H1 (cell line): ENCODE measurements around the gene ZNF691. TPM values are rescaled to one million over a fixed set of nuclear protein-coding genes. Genes with fewer than 3 reads are reported as not detected.
A peak's percentile ranks its signal among the peaks of the same experiment; 100 is the strongest.

Experiments used
- CTCF ChIA-PET: fragments of 300-600 bp; sonication (Branson Sonifier 250); formaldehyde crosslinking; loops from one replicate; lab custom pipeline; 2021; ENCODE audit not compliant: partially characterized antibody; lab: Charles Lee
- POLR2A ChIA-PET: fragments of 300-600 bp; sonication (Branson Sonifier 250); formaldehyde crosslinking; loops from one replicate; lab custom pipeline; 2021; ENCODE audit warnings: inconsistent platforms; ENCODE audit not compliant: partially characterized antibody; lab: Charles Lee
- DNase-seq, 2 experiments: peaks; one replicate each; pipeline versions ENCODE4 v3.0.0 to v3.0.0-alpha.2; 2010 to 2022; ENCODE audit warnings: low spot score in 2 of 2, low read depth in 1 of 2, mixed read lengths in 1 of 2
- FAIRE-seq: peaks from 2 replicates; lab custom pipeline; 2011; peaks lifted over from hg19 to GRCh38; lab: Jason Lieb, UNC
- H2AFZ ChIP-seq: 2 replicates; pipeline ENCODE4 v1.8.1; 2012; ENCODE audit warnings: low read length, inconsistent platforms
- H2AK5ac ChIP-seq: 2 replicates; pipeline ENCODE4 v1.6.1; 2013; ENCODE audit warnings: low read depth, low read length
- H2BK120ac ChIP-seq: replicated peaks from 2 replicates; pipeline ENCODE3; 2013; ENCODE audit warnings: low read depth, low read length, inconsistent platforms
- H2BK12ac ChIP-seq: 2 replicates; pipeline ENCODE4 v1.6.1; 2013; ENCODE audit warnings: low read depth, low read length
- H2BK15ac ChIP-seq: 2 replicates; pipeline ENCODE4 v1.6.1; 2013; ENCODE audit warnings: low read length
- H2BK20ac ChIP-seq: 2 replicates; pipeline ENCODE4 v1.6.1; 2013; ENCODE audit warnings: low read length
- H2BK5ac ChIP-seq: 2 replicates; pipeline ENCODE4 v1.6.1; 2013; ENCODE audit warnings: low read depth, low read length
- H3K14ac ChIP-seq: 2 replicates; pipeline ENCODE4 v1.6.1; 2013; ENCODE audit warnings: inconsistent platforms; ENCODE audit not compliant: insufficient read length
- H3K18ac ChIP-seq: 2 replicates; pipeline ENCODE4 v1.6.1; 2013; ENCODE audit warnings: low read length; ENCODE audit errors: extremely low read depth
- H3K23ac ChIP-seq: 2 replicates; pipeline ENCODE4 v1.6.1; 2013; ENCODE audit warnings: inconsistent platforms; ENCODE audit not compliant: insufficient read length
- H3K23me2 ChIP-seq: 2 replicates; pipeline ENCODE4 v1.6.1; 2013; ENCODE audit warnings: low read depth, low read length
- H3K27ac ChIP-seq: 2 replicates; pipeline ENCODE4 v1.6.1; 2011; ENCODE audit warnings: low read depth, low read length, inconsistent platforms
- H3K27me3 ChIP-seq, 4 experiments: replicated peaks in 1 of 4; 1 replicate in 1 of 4; 2 replicates in 3 of 4; pipeline versions ENCODE4 v1.6.1 to v1.8.1; 2011 to 2013; ENCODE audit warnings: low read length in 3 of 4, mild to moderate bottlenecking in 3 of 4, inconsistent platforms in 2 of 4, mixed read lengths in 2 of 4, moderate library complexity in 1 of 4; ENCODE audit not compliant: control insufficient read depth in 3 of 4, insufficient read depth in 3 of 4; ENCODE audit errors: extremely low read depth in 1 of 4
- H3K36me3 ChIP-seq, 4 experiments: 2 replicates each; pipeline versions ENCODE4 v1.6.1 to v1.8.1; 2011 to 2013; ENCODE audit warnings: mild to moderate bottlenecking in 4 of 4, low read length in 3 of 4, moderate library complexity in 2 of 4, control low read depth in 1 of 4, inconsistent platforms in 1 of 4; ENCODE audit not compliant: insufficient read depth in 4 of 4, control insufficient read depth in 2 of 4
- H3K4ac ChIP-seq: replicated peaks from 2 replicates; pipeline ENCODE3; 2013; ENCODE audit warnings: low read length, low read depth, mixed read lengths, inconsistent platforms; ENCODE audit not compliant: insufficient read length
- H3K4me1 ChIP-seq, 4 experiments: replicated peaks in 1 of 4; 1 replicate in 1 of 4; 2 replicates in 3 of 4; pipeline versions ENCODE4 v1.6.1 to v1.8.1; 2011 to 2013; ENCODE audit warnings: low read length in 3 of 4, inconsistent platforms in 2 of 4, mixed read lengths in 1 of 4; ENCODE audit not compliant: insufficient read depth in 4 of 4, control insufficient read depth in 3 of 4
- H3K4me2 ChIP-seq, 2 experiments: 2 replicates each; pipeline versions ENCODE4 v1.6.1 to v1.8.1; 2011 to 2013; ENCODE audit warnings: low read depth in 2 of 2, low read length in 2 of 2, control low read depth in 1 of 2, inconsistent platforms in 1 of 2, mild to moderate bottlenecking in 1 of 2; ENCODE audit not compliant: insufficient read depth in 1 of 2
- H3K4me3 ChIP-seq, 4 experiments: fragments of 200-600, 300-600 bp in 1 of 4; sonication (generic), shearing (Covaris generic), sonication (Bioruptor Twin) in 1 of 4; 2 replicates each; pipeline versions ENCODE4 v1.5.1 to v1.8.1; 2011 to 2016; ENCODE audit warnings: low read length in 4 of 4, low read depth in 3 of 4, control low read depth in 2 of 4, inconsistent platforms in 2 of 4, mild to moderate bottlenecking in 2 of 4, mixed read lengths in 1 of 4, moderate library complexity in 1 of 4; ENCODE audit not compliant: insufficient read depth in 2 of 4; ENCODE audit errors: extremely low read depth in 1 of 4
- H3K56ac ChIP-seq: replicated peaks from 2 replicates; pipeline ENCODE3; 2013; ENCODE audit warnings: low read depth, mild to moderate bottlenecking, mixed read lengths, low read length, inconsistent platforms; ENCODE audit not compliant: insufficient read length
- H3K79me1 ChIP-seq: 2 replicates; pipeline ENCODE4 v1.6.1; 2013; ENCODE audit warnings: low read depth, low read length, control low read depth
- H3K79me2 ChIP-seq, 2 experiments: 2 replicates each; pipeline versions ENCODE4 v1.6.1 to v1.8.1; 2012 to 2013; ENCODE audit warnings: low read length in 2 of 2, mild to moderate bottlenecking in 2 of 2, inconsistent platforms in 1 of 2; ENCODE audit not compliant: insufficient read depth in 2 of 2, control insufficient read depth in 1 of 2
- H3K9ac ChIP-seq, 4 experiments: replicated peaks in 1 of 4; 1 replicate in 1 of 4; 2 replicates in 3 of 4; pipeline versions ENCODE4 v1.6.1 to v1.8.1; 2011 to 2013; ENCODE audit warnings: low read depth in 3 of 4, low read length in 3 of 4, control low read depth in 2 of 4, mild to moderate bottlenecking in 2 of 4, moderate library complexity in 2 of 4, inconsistent platforms in 1 of 4; ENCODE audit errors: extremely low read depth in 1 of 4
- H3K9me3 ChIP-seq, 2 experiments: 2 replicates each; pipeline versions ENCODE4 v1.6.1 to v1.8.1; 2012 to 2013; ENCODE audit warnings: mild to moderate bottlenecking in 2 of 2, moderate library complexity in 2 of 2, control low read depth in 1 of 2, inconsistent platforms in 1 of 2, low read depth in 1 of 2, low read length in 1 of 2, mixed read lengths in 1 of 2; ENCODE audit not compliant: insufficient read depth in 2 of 2
- H4K20me1 ChIP-seq, 2 experiments: replicated peaks in 1 of 2; 2 replicates each; pipeline versions ENCODE3 to v1.8.1; 2011 to 2013; ENCODE audit warnings: inconsistent platforms in 2 of 2, low read length in 2 of 2, mild to moderate bottlenecking in 1 of 2; ENCODE audit not compliant: insufficient read depth in 2 of 2, control insufficient read depth in 1 of 2
- H4K5ac ChIP-seq: 2 replicates; pipeline ENCODE4 v1.6.1; 2013; ENCODE audit warnings: low read length, low read depth, mixed read lengths, inconsistent platforms; ENCODE audit not compliant: insufficient read length
- H4K8ac ChIP-seq: 2 replicates; pipeline ENCODE4 v1.8.0; 2013; ENCODE audit warnings: mild to moderate bottlenecking, moderate library complexity, low read length, inconsistent platforms; ENCODE audit not compliant: insufficient read depth; ENCODE audit errors: extremely low read depth
- H4K91ac ChIP-seq: replicated peaks from 2 replicates; pipeline ENCODE3; 2013; ENCODE audit warnings: low read length, mixed read lengths, inconsistent platforms; ENCODE audit not compliant: insufficient read length
- CBX8 ChIP-seq: fragments of 300-800, 300-1000 bp; sonication (generic); IDR thresholded peaks from 2 replicates; pipeline ENCODE4 v1.7.1; 2016; ENCODE audit warnings: low read depth, low read length, borderline replicate concordance
- CEBPB ChIP-seq: IDR thresholded peaks from 2 replicates; pipeline ENCODE4 v1.6.1; 2012; ENCODE audit warnings: low read depth, low read length
- KDM1A ChIP-seq: fragments of 200-600, 300-600 bp; sonication (generic); IDR thresholded peaks from 2 replicates; pipeline ENCODE4 v1.7.1; 2016; ENCODE audit warnings: mild to moderate bottlenecking, low read length, borderline replicate concordance
- NANOG ChIP-seq: IDR thresholded peaks from 2 replicates; pipeline ENCODE4 v1.6.1; 2011; ENCODE audit warnings: low read length, low read depth, mild to moderate bottlenecking, inconsistent platforms; ENCODE audit not compliant: insufficient read depth, poor library complexity, severe bottlenecking
- RBBP5 ChIP-seq: IDR thresholded peaks from 2 replicates; pipeline ENCODE4 v1.7.1; 2012; ENCODE audit warnings: low read depth, mild to moderate bottlenecking, inconsistent platforms, low read length, moderate library complexity, borderline replicate concordance
- SIN3A ChIP-seq, 2 experiments: IDR thresholded peaks in 1 of 2; conservative IDR thresholded peaks in 1 of 2; 2 replicates each; pipeline ENCODE4 v1.6.1; 2011 to 2012; ENCODE audit warnings: low read length in 2 of 2, improper control_type of control experiment in 1 of 2, low read depth in 1 of 2, mild to moderate bottlenecking in 1 of 2
- SUZ12 ChIP-seq: fragments of 200-600 bp; sonication (generic); IDR thresholded peaks from 2 replicates; pipeline ENCODE4 v1.6.1; 2012; ENCODE audit warnings: mild to moderate bottlenecking, inconsistent platforms, low read length, moderate library complexity, mixed read lengths
- TAF1 ChIP-seq: IDR thresholded peaks from 2 replicates; pipeline ENCODE4 v1.6.1; 2011; ENCODE audit warnings: mild to moderate bottlenecking, low read depth, low read length
- WGBS, 2 experiments: shearing (Covaris generic) in 1 of 2; methylation state at CpG; one replicate each; pipeline versions ENCODE4 v1.1.6 to v1.1.7; 2013 to 2015; ENCODE audit warnings: low lambda C conversion rate in 2 of 2, mixed read lengths in 2 of 2, inconsistent platforms in 1 of 2, low coverage in 1 of 2, missing lambda C conversion rate in 1 of 2; ENCODE audit not compliant: insufficient replicate concordance in 2 of 2, insufficient coverage in 1 of 2, insufficient read length in 1 of 2; ENCODE audit errors: extremely low coverage in 1 of 2, missing lambda C conversion rate in 1 of 2; 5-methylcytosine and 5-hydroxymethylcytosine counted together
- polyA plus RNA-seq, 7 experiments: library from polyadenylated mRNA; depleted of rRNA in 3 of 7; stranded (reverse) in 5 of 7; unstranded in 2 of 7; fragments of >200 nt in 5 of 7; fragments of 200-250 nt in 2 of 7; gene quantifications; 1 replicate in 5 of 7; 2 replicates in 1 of 7; 4 replicates in 1 of 7; pipeline versions ENCODE4 v1.2.1 to v1.2.3, GENCODE V29; 2011 to 2013; ENCODE audit warnings: missing spikeins in 2 of 7, mixed read lengths in 2 of 7
- total RNA-seq: library from RNA; stranded (reverse); fragmentation: NEBNext Ultra II Directional; extraction: Animal tissue kit (Norgen Biotek cat#: 25700); gene quantifications from 2 replicates; pipeline ENCODE4 v1.2.1, GENCODE V29; 2021
- TF ChIP-seq, protein P1 (sequence below): IDR thresholded peaks from 2 replicates; pipeline ENCODE4 v1.6.1; 2012; ENCODE audit warnings: inconsistent platforms

Gene ZNF691
- total and polyA plus RNA-seq, 2 of the 8 experiments (the other 6 are each of a cell fraction or from before 2014, with no cell fraction given) = 19.5 TPM

GRCh38 chr1:42816585-42817439 lies 29.6 kb upstream of the ZNF691 start, which contains the start of the genes ERMAP and SVBP:
TSS of gene ERMAP (plus strand) at chr1:42817122. CDS start at chr1:42830449, 13,327 bp downstream.
TSS of gene SVBP (minus strand) at chr1:42817397. CDS start at chr1:42816544, 853 bp downstream.
- Histone ChIP-seq H3K9me3 (no peaks in the 10 kb centered on the region), H3K56ac (peak within 1 kb of the TSS; percentile 52), H2BK12ac (no peak within 1 kb of the TSS), H3K4me3 (peak within 1 kb of the TSS; percentile 62 to 81 (median 69)), H2BK120ac (no peak within 1 kb of the TSS), H3K4ac (no peak within 1 kb of the TSS), H3K4me1 (peaks cover 3 to 10% (median 5%) of the 10 kb centered on the region in 4 experiments; a peak in 6 of 7 replicates), H3K27me3 (no peaks in the 10 kb centered on the region), H2AK5ac (no peak within 1 kb of the TSS), H2AFZ (peak within 1 kb of the TSS; percentile 81; the same call in 1 of the 2 replicates), H3K27ac (peak within 1 kb of the TSS; percentile 98; the same call in 1 of the 2 replicates), H2BK20ac (no peak within 1 kb of the TSS), H2BK15ac (no peak within 1 kb of the TSS), H4K91ac (no peak within 1 kb of the TSS), H3K23ac (no peak within 1 kb of the TSS), H2BK5ac (peak within 1 kb of the TSS; percentile 94), H3K79me2 (no peaks in the 10 kb centered on the region), H3K18ac (peak within 1 kb of the TSS; percentile 100), H3K9ac (peak within 1 kb of the TSS; percentile 81 to 96 (median 87)), H4K8ac (peak within 1 kb of the TSS; percentile 98; the same call in 1 of the 2 replicates), H4K20me1 (peaks cover 0 to 2% of the 10 kb centered on the region in 2 experiments), H3K23me2 (peaks cover 6% of the 10 kb centered on the region; the same call in 1 of the 2 replicates), H3K14ac (no peak within 1 kb of the TSS), H3K4me2 (peak within 1 kb of the TSS; percentile 74 to 83), H3K36me3 (no peaks in the 10 kb centered on the region; a peak in 1 of 8 replicates), H4K5ac (peak within 1 kb of the TSS; percentile 87), H3K79me1 (no peaks in the 10 kb centered on the region; the same call in 1 of the 2 replicates)
- WGBS, 2 experiments = 2% methylated on average over 33 of the region's 66 CpGs; no CpG with 5 or more reads in 1 of the 2 experiments
- ChIA-PET POLR2A (interaction anchor here (0.6 to 3.8 kb wide), 20 partner anchors 9 to 551 kb away, joined by 3 to 17 read pairs (median 4); partner anchors contain the start of genes ELOVL1 and ZNF691), CTCF (interaction anchor here (0.7 to 1.6 kb wide), 8 partner anchors 12 to 349 kb away, joined by 3 to 7 read pairs (median 3); partner anchors contain the start of genes C1orf50, P3H1 and ZNF691)
- FAIRE-seq = no peak
- DNase-seq = peak; percentile 44 to 98
- TF ChIP-seq RBBP5 (peak; percentile 91; the same call in 1 of the 2 replicates), KDM1A (peak; percentile 77; the same call in 1 of the 2 replicates), TAF1 (peak; percentile 73), SUZ12 (no peak), CBX8 (no peak), SIN3A (conservative IDR thresholded peaks at IDR 0.05 in 1 of 2, IDR thresholded peaks at IDR 0.05 in 1 of 2; ENCODE audit: low read depth in 1 of 2, low read length in 2 of 2) (peak in 1 of 2 experiments; percentile 62; a peak in 1 of 4 replicates), NANOG (no peak), CEBPB (no peak)
- TF ChIP-seq, protein P1, sequence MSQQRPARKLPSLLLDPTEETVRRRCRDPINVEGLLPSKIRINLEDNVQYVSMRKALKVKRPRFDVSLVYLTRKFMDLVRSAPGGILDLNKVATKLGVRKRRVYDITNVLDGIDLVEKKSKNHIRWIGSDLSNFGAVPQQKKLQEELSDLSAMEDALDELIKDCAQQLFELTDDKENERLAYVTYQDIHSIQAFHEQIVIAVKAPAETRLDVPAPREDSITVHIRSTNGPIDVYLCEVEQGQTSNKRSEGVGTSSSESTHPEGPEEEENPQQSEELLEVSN = no peak
